LHCN-M2 (cell line): ENCODE results near the gene ZNF540. TPM values are rescaled to one million over a fixed set of nuclear protein-coding genes. Genes with fewer than 3 reads are reported as not detected.
"Not testable (repeated sequence)": the region's sequence is repeated elsewhere in the genome, so short reads cannot be mapped to it uniquely, and the experiment has no call there.

Experiments
- DNase-seq: peaks from one replicate; pipeline ENCODE4 v3.0.0-alpha.2; 2012; ENCODE audit warnings: low read depth
- polyA plus RNA-seq: library from polyadenylated mRNA; unstranded; fragments of >200 nt; gene quantifications from one replicate; pipeline ENCODE4 v1.2.1, GENCODE V29; 2012; ENCODE audit warnings: missing spikeins
- total RNA-seq: library from RNA; depleted of rRNA; stranded (reverse); fragments of >200 nt; gene quantifications from 2 replicates; pipeline ENCODE4 v1.2.3, GENCODE V29; 2014; rRNA removed

The ZNF540 gene
- total RNA-seq = 0.19 and 0.34 TPM in 2 replicates
- polyA plus RNA-seq = 0.52 TPM

- DNase-seq = peak; percentile 92
Observed at GRCh38 chr19:37594304-37594981, at the start of gene ZNF540, which contains the start of gene ZNF571. ZNF540 (plus strand) TSS chr19:37594876; CDS start chr19:37598448, 3,572 bp downstream. ZNF571 (minus strand) TSS chr19:37594792; CDS start chr19:37586676, 8,116 bp downstream.

GRCh38 chr19:37551129-37551993 is 43.3 kb upstream of the ZNF540 start:
- no peak for DNase-seq

- no peak for DNase-seq
Observed at GRCh38 chr19:37563518-37563917, 31.2 kb upstream of the ZNF540 start.

GRCh38 chr19:37564624-37565369 is 29.9 kb upstream of the ZNF540 start:
- no peak for DNase-seq

- DNase-seq = no peak
Observed at GRCh38 chr19:37565370-37565669, 29.4 kb upstream of the ZNF540 start.

GRCh38 chr19:37572203-37572602 is 22.5 kb upstream of the ZNF540 start:
- DNase-seq = peak; percentile 59

GRCh38 chr19:37583340-37583739 is 11.3 kb upstream of the ZNF540 start:
- no peak for DNase-seq

- peak; percentile 50 for DNase-seq
Observed at GRCh38 chr19:37593996-37594303, 726 bp upstream of the ZNF540 start.

- DNase-seq = peak; percentile 69
Observed at GRCh38 chr19:37594982-37595382, 306 bp downstream of the ZNF540 start.

GRCh38 chr19:37635076-37636056 is 40.7 kb downstream of the ZNF540 start:
- no peak for DNase-seq

- peak; percentile 8 for DNase-seq
Observed at GRCh38 chr19:37654118-37654517, 59.4 kb downstream of the ZNF540 start.

- peak; percentile 30 for DNase-seq
Observed at GRCh38 chr19:37654629-37655300, 60.1 kb downstream of the ZNF540 start.

- peak; percentile 85 for DNase-seq
Observed at GRCh38 chr19:37655301-37655688, 60.6 kb downstream of the ZNF540 start, which contains the start of gene ZFP30. ZFP30 (minus strand) TSS chr19:37655465; CDS start chr19:37647822, 7,643 bp downstream.

- DNase-seq = peak; percentile 79
Observed at GRCh38 chr19:37655689-37656371, 61.2 kb downstream of the ZNF540 start.

GRCh38 chr19:37657157-37657556 is 62.5 kb downstream of the ZNF540 start:
- DNase-seq = not testable (repeated sequence)
